ENCODE results near the gene POU2F3. TPM values are rescaled to one million over a fixed set of nuclear protein-coding genes. Genes with fewer than 3 reads are reported as not detected.

POU2F3 gene
- total and polyA plus RNA-seq, 2 of the 13 experiments (the other 11 are each of a cell fraction or from before 2014, with no cell fraction given) = not detected

- H3K4me2 ChIP-seq (ENCODE audit: low read depth, low read length) = no peak overlapping the region
- H2AFZ ChIP-seq (ENCODE audit: low read length) = no peak overlapping the region
- no peaks in the 10 kb centered on the region for H4K20me1 ChIP-seq (ENCODE audit: insufficient read depth, low read length)
- no peak for FAIRE-seq
- no peak for ATAC-seq
- H3K9me3 ChIP-seq (ENCODE audit: low read length) = no peaks in the 10 kb centered on the region
- no peak overlapping the region for H3K27ac ChIP-seq (ENCODE audit: extremely low read length, insufficient read depth, low read length)
- ChIA-PET POLR2A (no interaction called here), CTCF (ENCODE audit: low intra/inter-chr PET ratio, low total read pairs) (interaction anchor here (3.5 kb wide), 1 partner anchor 69 kb away, joined by 63 read pairs; no protein-coding TSS in a partner anchor)
- no peaks in the 10 kb centered on the region for H3K79me2 ChIP-seq (ENCODE audit: insufficient read depth, low read length)
- no peak overlapping the region for H3K4me3 ChIP-seq (replicated peaks in 1 of 3; ENCODE audit: insufficient read depth in 1 of 3, low read depth in 2 of 3, low read length in 3 of 3)
- in situ Hi-C loops (cut with HindIII; ENCODE audit: extremely low pct_ligation_motif_present, low pct_unique_long_range_greater_than_20kb) (loop anchor here (5.0 kb wide), 1 partner anchor 132 kb away; no protein-coding TSS in a partner anchor), intact Hi-C loops (cut with micrococcal nuclease; ENCODE audit: unreplicated experiment) (no loop called here)
- H3K4me1 ChIP-seq (ENCODE audit: insufficient read depth, low read length) = no peaks in the 10 kb centered on the region
- no peak for TF ChIP-seq TGIF2 (CRISPR knock-in tag; IDR thresholded peaks at IDR 0.05)
- no peak for TF ChIP-seq KDM1A (CRISPR knock-in tag; IDR thresholded peaks at IDR 0.05)
- no peak for TF ChIP-seq ZSCAN25 (CRISPR knock-in tag; IDR thresholded peaks at IDR 0.05)
- TF ChIP-seq ZNF598 (CRISPR knock-in tag; IDR thresholded peaks at IDR 0.05; ENCODE audit: borderline replicate concordance) = no peak
- TF ChIP-seq SIN3A (IDR thresholded peaks at IDR 0.05; ENCODE audit: borderline replicate concordance, low read depth, low read length) = no peak
- no peak for TF ChIP-seq ZKSCAN8 (CRISPR knock-in tag; IDR thresholded peaks at IDR 0.05; ENCODE audit: borderline replicate concordance)
- no peaks in the 10 kb centered on the region for H3K36me3 ChIP-seq (replicated peaks in 1 of 2; ENCODE audit: control insufficient read depth in 1 of 2, insufficient read depth in 2 of 2, low read length in 2 of 2)
- H3K9ac ChIP-seq (ENCODE audit: insufficient read depth, low read depth, low read length) = no peak overlapping the region
- peaks cover 1 to 51% of the 10 kb centered on the region in 2 experiments; a peak in 4 of 5 replicates for H3K27me3 ChIP-seq (ENCODE audit: control insufficient read depth in 1 of 2, insufficient read depth in 2 of 2, low read length in 2 of 2)
- no peak for DNase-seq (ENCODE audit: low spot score)
- no TSS peak for BruUV-seq (replicated peaks)
Observed at GRCh38 chr11:120304526-120304925, 64.6 kb downstream of the POU2F3 start.

- ChIA-PET CTCF (ENCODE audit: low intra/inter-chr PET ratio, low total read pairs) (no interaction called here), POLR2A (no interaction called here)
- no peak overlapping the region for H3K9ac ChIP-seq (ENCODE audit: insufficient read depth, low read depth, low read length)
- no TSS peak for BruUV-seq (replicated peaks)
- peaks cover 1 to 57% of the 10 kb centered on the region in 2 experiments; a peak in 4 of 5 replicates for H3K27me3 ChIP-seq (ENCODE audit: control insufficient read depth in 1 of 2, insufficient read depth in 2 of 2, low read length in 2 of 2)
- WGBS (ENCODE audit: low lambda C conversion rate) = 8% methylated on average over 8 of the region's 12 CpGs
- H3K4me1 ChIP-seq (ENCODE audit: insufficient read depth, low read length) = no peaks in the 10 kb centered on the region
- no peaks in the 10 kb centered on the region for H3K79me2 ChIP-seq (ENCODE audit: insufficient read depth, low read length)
- H2AFZ ChIP-seq (ENCODE audit: low read length) = no peak overlapping the region
- no peak overlapping the region for H3K27ac ChIP-seq (ENCODE audit: extremely low read length, insufficient read depth, low read length)
- FAIRE-seq (no peak), ATAC-seq (no peak), DNase-seq (ENCODE audit: low spot score) (no peak)
- no peak overlapping the region for H3K4me2 ChIP-seq (ENCODE audit: low read depth, low read length)
- intact Hi-C loops (cut with micrococcal nuclease; ENCODE audit: unreplicated experiment) (no loop called here), in situ Hi-C loops (cut with HindIII; ENCODE audit: extremely low pct_ligation_motif_present, low pct_unique_long_range_greater_than_20kb) (no loop called here)
- no peaks in the 10 kb centered on the region for H3K36me3 ChIP-seq (replicated peaks in 1 of 2; ENCODE audit: control insufficient read depth in 1 of 2, insufficient read depth in 2 of 2, low read length in 2 of 2)
- no peaks in the 10 kb centered on the region for H4K20me1 ChIP-seq (ENCODE audit: insufficient read depth, low read length)
- no peaks in the 10 kb centered on the region for H3K9me3 ChIP-seq (ENCODE audit: low read length)
- H3K4me3 ChIP-seq (replicated peaks in 1 of 3; ENCODE audit: insufficient read depth in 1 of 3, low read depth in 2 of 3, low read length in 3 of 3) = no peak overlapping the region
- TF ChIP-seq NFKBIZ (CRISPR knock-in tag; IDR thresholded peaks at IDR 0.05) = no peak
- TF ChIP-seq CBX1 (IDR thresholded peaks at IDR 0.05; ENCODE audit: low read depth) = no peak
- no peak for TF ChIP-seq DPF2 (CRISPR knock-in tag; IDR thresholded peaks at IDR 0.05; ENCODE audit: borderline replicate concordance, low read depth)
- TF ChIP-seq ZNF660 (CRISPR knock-in tag; IDR thresholded peaks at IDR 0.05; ENCODE audit: borderline replicate concordance, low read depth) = no peak
- no peak for TF ChIP-seq ZNF598 (CRISPR knock-in tag; IDR thresholded peaks at IDR 0.05; ENCODE audit: borderline replicate concordance)
- no peak for TF ChIP-seq ATM (IDR thresholded peaks at IDR 0.05; ENCODE audit: borderline replicate concordance)
- TF ChIP-seq KLF13 (CRISPR knock-in tag; IDR thresholded peaks at IDR 0.05) = no peak
- no peak for TF ChIP-seq ZNF552 (CRISPR knock-in tag; IDR thresholded peaks at IDR 0.05; ENCODE audit: borderline replicate concordance)
- no peak for TF ChIP-seq ZNF772 (CRISPR knock-in tag; IDR thresholded peaks at IDR 0.05)
- no peak for TF ChIP-seq ATF7-NPFF (CRISPR knock-in tag; IDR thresholded peaks at IDR 0.05; ENCODE audit: low read depth)
- no peak for TF ChIP-seq RFX1 (IDR thresholded peaks at IDR 0.05)
- TF ChIP-seq ZNF18 (CRISPR knock-in tag; IDR thresholded peaks at IDR 0.05; ENCODE audit: insufficient replicate concordance) = no peak
- TF ChIP-seq GPBP1L1 (CRISPR knock-in tag; IDR thresholded peaks at IDR 0.05) = no peak
- TF ChIP-seq KDM1A (CRISPR knock-in tag; IDR thresholded peaks at IDR 0.05) = no peak
- TF ChIP-seq HOXD1 (CRISPR knock-in tag; IDR thresholded peaks at IDR 0.05) = no peak
Observed at GRCh38 chr11:120305286-120305685, 65.3 kb downstream of the POU2F3 start.
